Measurements from ENCODE around the gene ZNF346. TPM values are rescaled to one million over a fixed set of nuclear protein-coding genes. Genes with fewer than 3 reads are reported as not detected.
A peak's percentile ranks its signal among the peaks of the same experiment; 100 is the strongest.

ZNF346 gene
- total and polyA plus RNA-seq, 2 of the 13 experiments (the other 11 are each of a cell fraction or from before 2014, with no cell fraction given) = 8.6 to 19.4 TPM

DNA sequence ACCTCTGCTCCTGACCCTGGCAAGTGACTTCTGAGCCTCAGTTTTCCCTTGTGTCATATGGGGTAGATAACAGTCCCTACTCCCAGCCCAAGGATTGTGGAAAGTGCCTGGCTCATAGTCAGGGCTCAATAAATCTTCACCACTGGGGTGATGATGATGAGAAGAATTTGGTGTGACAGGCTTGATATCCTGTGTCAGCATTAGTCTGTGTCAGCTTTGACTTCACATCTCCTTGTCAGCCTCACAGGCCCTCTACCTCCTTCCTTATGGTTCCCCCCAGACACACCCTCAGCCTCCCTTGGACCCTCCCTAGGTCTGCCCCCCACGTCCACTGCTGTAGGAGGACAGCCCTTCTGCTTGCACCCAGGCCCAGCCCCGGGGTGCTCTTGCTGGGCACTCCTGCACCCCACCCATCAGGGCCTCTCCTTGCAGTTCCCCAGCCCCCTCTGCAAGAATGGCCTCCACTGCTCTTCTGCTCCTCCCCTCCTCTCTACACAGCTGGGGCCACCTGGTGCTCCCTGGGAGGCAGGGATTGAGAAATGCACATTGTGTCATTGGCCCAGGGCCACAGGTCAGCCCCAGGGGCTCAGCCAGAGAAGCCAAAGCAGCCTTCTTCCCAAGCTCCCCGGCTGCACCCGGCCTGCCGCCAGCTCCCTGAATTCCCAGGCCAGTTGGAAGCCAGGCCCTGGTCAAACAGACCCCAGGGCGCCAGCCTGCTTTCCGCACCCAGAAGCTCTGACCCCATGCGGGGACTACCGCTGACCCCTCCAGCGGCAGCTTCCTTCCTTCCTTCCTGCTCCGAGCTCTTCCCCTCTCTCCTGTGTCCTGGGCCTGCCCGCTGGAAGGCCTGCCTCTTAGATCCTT, 72.0 kb downstream of the ZNF346 start (continued):
- TF ChIP-seq, protein P1, sequence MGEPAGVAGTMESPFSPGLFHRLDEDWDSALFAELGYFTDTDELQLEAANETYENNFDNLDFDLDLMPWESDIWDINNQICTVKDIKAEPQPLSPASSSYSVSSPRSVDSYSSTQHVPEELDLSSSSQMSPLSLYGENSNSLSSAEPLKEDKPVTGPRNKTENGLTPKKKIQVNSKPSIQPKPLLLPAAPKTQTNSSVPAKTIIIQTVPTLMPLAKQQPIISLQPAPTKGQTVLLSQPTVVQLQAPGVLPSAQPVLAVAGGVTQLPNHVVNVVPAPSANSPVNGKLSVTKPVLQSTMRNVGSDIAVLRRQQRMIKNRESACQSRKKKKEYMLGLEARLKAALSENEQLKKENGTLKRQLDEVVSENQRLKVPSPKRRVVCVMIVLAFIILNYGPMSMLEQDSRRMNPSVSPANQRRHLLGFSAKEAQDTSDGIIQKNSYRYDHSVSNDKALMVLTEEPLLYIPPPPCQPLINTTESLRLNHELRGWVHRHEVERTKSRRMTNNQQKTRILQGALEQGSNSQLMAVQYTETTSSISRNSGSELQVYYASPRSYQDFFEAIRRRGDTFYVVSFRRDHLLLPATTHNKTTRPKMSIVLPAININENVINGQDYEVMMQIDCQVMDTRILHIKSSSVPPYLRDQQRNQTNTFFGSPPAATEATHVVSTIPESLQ (CRISPR knock-in tag; conservative IDR thresholded peaks at IDR 0.05) = no peak
- no peak for TF ChIP-seq ZNF883 (CRISPR knock-in tag; IDR thresholded peaks at IDR 0.05; ENCODE audit: not compliant biosample characterization)
- no peak for TF ChIP-seq ZBTB20 (CRISPR knock-in tag; IDR thresholded peaks at IDR 0.05; ENCODE audit: borderline replicate concordance, low read depth)
- TF ChIP-seq KDM2A (CRISPR knock-in tag; IDR thresholded peaks at IDR 0.05; ENCODE audit: borderline replicate concordance, low read depth) = 0 out of 2 replicates have a peak, but pooled peaks have one; percentile 36
- TF ChIP-seq, protein P2, sequence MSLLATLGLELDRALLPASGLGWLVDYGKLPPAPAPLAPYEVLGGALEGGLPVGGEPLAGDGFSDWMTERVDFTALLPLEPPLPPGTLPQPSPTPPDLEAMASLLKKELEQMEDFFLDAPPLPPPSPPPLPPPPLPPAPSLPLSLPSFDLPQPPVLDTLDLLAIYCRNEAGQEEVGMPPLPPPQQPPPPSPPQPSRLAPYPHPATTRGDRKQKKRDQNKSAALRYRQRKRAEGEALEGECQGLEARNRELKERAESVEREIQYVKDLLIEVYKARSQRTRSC (CRISPR knock-in tag; IDR thresholded peaks at IDR 0.05; ENCODE audit: low read depth) = no peak
- TF ChIP-seq NFE2 (CRISPR knock-in tag; IDR thresholded peaks at IDR 0.05) = no peak
- TF ChIP-seq STAT6 (CRISPR knock-in tag; IDR thresholded peaks at IDR 0.05; ENCODE audit: borderline replicate concordance) = no peak
- TF ChIP-seq NR3C1 (CRISPR knock-in tag; IDR thresholded peaks at IDR 0.05) = no peak
- TF ChIP-seq SMARCC2 (IDR thresholded peaks at IDR 0.05) = no peak
- no peak for TF ChIP-seq HES4 (CRISPR knock-in tag; IDR thresholded peaks at IDR 0.05; ENCODE audit: borderline replicate concordance)
- no peak for TF ChIP-seq ZNF207 (IDR thresholded peaks at IDR 0.05; ENCODE audit: borderline replicate concordance)
- no peak; the same call in 1 of the 2 replicates for TF ChIP-seq ZNF12 (CRISPR knock-in tag; IDR thresholded peaks at IDR 0.05)
- TF ChIP-seq, protein P3, sequence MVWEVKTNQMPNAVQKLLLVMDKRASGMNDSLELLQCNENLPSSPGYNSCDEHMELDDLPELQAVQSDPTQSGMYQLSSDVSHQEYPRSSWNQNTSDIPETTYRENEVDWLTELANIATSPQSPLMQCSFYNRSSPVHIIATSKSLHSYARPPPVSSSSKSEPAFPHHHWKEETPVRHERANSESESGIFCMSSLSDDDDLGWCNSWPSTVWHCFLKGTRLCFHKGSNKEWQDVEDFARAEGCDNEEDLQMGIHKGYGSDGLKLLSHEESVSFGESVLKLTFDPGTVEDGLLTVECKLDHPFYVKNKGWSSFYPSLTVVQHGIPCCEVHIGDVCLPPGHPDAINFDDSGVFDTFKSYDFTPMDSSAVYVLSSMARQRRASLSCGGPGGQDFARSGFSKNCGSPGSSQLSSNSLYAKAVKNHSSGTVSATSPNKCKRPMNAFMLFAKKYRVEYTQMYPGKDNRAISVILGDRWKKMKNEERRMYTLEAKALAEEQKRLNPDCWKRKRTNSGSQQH (CRISPR knock-in tag; IDR thresholded peaks at IDR 0.05; ENCODE audit: low read depth) = 0 out of 2 replicates have a peak, but pooled peaks have one; percentile 56
- no peak for TF ChIP-seq SP140L (CRISPR knock-in tag; IDR thresholded peaks at IDR 0.05; ENCODE audit: borderline replicate concordance)
- no peak for TF ChIP-seq SATB2 (CRISPR knock-in tag; IDR thresholded peaks at IDR 0.05)
- TF ChIP-seq NFATC3 (CRISPR knock-in tag; IDR thresholded peaks at IDR 0.05) = no peak
- TF ChIP-seq KAT8 (CRISPR knock-in tag; IDR thresholded peaks at IDR 0.05) = peak; percentile 45; the same call in 1 of the 2 replicates
- TF ChIP-seq HNRNPUL1 (IDR thresholded peaks at IDR 0.05; ENCODE audit: low read depth, low read length) = no peak
- TF ChIP-seq ZNF234 (CRISPR knock-in tag; conservative IDR thresholded peaks at IDR 0.05) = no peak
- TF ChIP-seq KDM5A (IDR thresholded peaks at IDR 0.05; ENCODE audit: borderline replicate concordance, low read length) = no peak
- peak in 1 of 2 experiments; percentile 66; a peak in 2 of 4 replicates for TF ChIP-seq ATF4 (CRISPR knock-in tag; IDR thresholded peaks at IDR 0.05)
